ENCODE measurements around the gene MAGEA10. TPM values are rescaled to one million over a fixed set of nuclear protein-coding genes. Genes with fewer than 3 reads are reported as not detected.

MAGEA10 gene
- total RNA-seq, 2 donors from 2014 or later = not detected

- Histone ChIP-seq H3K4me1 (ENCODE audit: control insufficient read depth, insufficient read depth, low read length) (no peaks in the 10 kb centered on the region), H3K9ac (ENCODE audit: extremely low read depth, low read length, poor library complexity, severe bottlenecking) (no peak overlapping the region), H3K27ac (ENCODE audit: low read depth, low read length) (no peak overlapping the region), H3K4me3 (ENCODE audit: low read length) (no peak overlapping the region), H3K36me3 (ENCODE audit: control insufficient read depth, insufficient read depth, low read length) (no peaks in the 10 kb centered on the region), H3K9me3 (ENCODE audit: control insufficient read depth, low read length) (no peaks in the 10 kb centered on the region), H3K27me3 (ENCODE audit: control insufficient read depth, insufficient read depth, low read length, poor library complexity, severe bottlenecking) (no peaks in the 10 kb centered on the region)
- WGBS, 2 experiments (ENCODE audit: insufficient coverage in 1 of 2, insufficient read length in 1 of 2) = 87% methylated on average over 4 of the region's 4 CpGs; no CpG with 5 or more reads in 1 of the 2 experiments
- TF ChIP-seq, protein P1, sequence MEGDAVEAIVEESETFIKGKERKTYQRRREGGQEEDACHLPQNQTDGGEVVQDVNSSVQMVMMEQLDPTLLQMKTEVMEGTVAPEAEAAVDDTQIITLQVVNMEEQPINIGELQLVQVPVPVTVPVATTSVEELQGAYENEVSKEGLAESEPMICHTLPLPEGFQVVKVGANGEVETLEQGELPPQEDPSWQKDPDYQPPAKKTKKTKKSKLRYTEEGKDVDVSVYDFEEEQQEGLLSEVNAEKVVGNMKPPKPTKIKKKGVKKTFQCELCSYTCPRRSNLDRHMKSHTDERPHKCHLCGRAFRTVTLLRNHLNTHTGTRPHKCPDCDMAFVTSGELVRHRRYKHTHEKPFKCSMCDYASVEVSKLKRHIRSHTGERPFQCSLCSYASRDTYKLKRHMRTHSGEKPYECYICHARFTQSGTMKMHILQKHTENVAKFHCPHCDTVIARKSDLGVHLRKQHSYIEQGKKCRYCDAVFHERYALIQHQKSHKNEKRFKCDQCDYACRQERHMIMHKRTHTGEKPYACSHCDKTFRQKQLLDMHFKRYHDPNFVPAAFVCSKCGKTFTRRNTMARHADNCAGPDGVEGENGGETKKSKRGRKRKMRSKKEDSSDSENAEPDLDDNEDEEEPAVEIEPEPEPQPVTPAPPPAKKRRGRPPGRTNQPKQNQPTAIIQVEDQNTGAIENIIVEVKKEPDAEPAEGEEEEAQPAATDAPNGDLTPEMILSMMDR (conservative IDR thresholded peaks at IDR 0.05) = no peak
- Mint-ChIP-seq H3K36me3 (ENCODE audit: low read depth) (no peaks in the 10 kb centered on the region), H3K4me1 (peaks cover 4% of the 10 kb centered on the region), H3K27me3 (ENCODE audit: insufficient read depth) (no peaks in the 10 kb centered on the region), H3K27ac (no peak overlapping the region), H3K4me3 (no peak overlapping the region), H3K9me3 (peaks cover 50% of the 10 kb centered on the region)
- DNase-seq = no peak
Measured at GRCh38 chrX:152170621-152171020, 32.2 kb upstream of the MAGEA10 start.

- 89 to 100% methylated on average over 1 to 2 of the region's 2 CpGs for WGBS, 2 experiments (ENCODE audit: insufficient coverage in 1 of 2, insufficient read length in 1 of 2)
- no peak overlapping the region for H3K4me3 ChIP-seq (ENCODE audit: low read length)
- TF ChIP-seq, protein P1 (conservative IDR thresholded peaks at IDR 0.05) = no peak
- no peaks in the 10 kb centered on the region for H3K27me3 Mint-ChIP-seq (ENCODE audit: insufficient read depth)
- H3K9me3 Mint-ChIP-seq = peaks cover 56% of the 10 kb centered on the region
- no peak for DNase-seq
- no peaks in the 10 kb centered on the region for H3K9me3 ChIP-seq (ENCODE audit: control insufficient read depth, low read length)
- H3K4me3 Mint-ChIP-seq = no peak overlapping the region
- no peak overlapping the region for H3K27ac ChIP-seq (ENCODE audit: low read depth, low read length)
- no peaks in the 10 kb centered on the region for H3K36me3 Mint-ChIP-seq (ENCODE audit: low read depth)
- H3K4me1 ChIP-seq (ENCODE audit: control insufficient read depth, insufficient read depth, low read length) = no peaks in the 10 kb centered on the region
- no peak overlapping the region for H3K27ac Mint-ChIP-seq
- no peak overlapping the region for H3K9ac ChIP-seq (ENCODE audit: extremely low read depth, low read length, poor library complexity, severe bottlenecking)
- H3K4me1 Mint-ChIP-seq = peaks cover 3% of the 10 kb centered on the region
- H3K36me3 ChIP-seq (ENCODE audit: control insufficient read depth, insufficient read depth, low read length) = no peaks in the 10 kb centered on the region
- H3K27me3 ChIP-seq (ENCODE audit: control insufficient read depth, insufficient read depth, low read length, poor library complexity, severe bottlenecking) = no peaks in the 10 kb centered on the region
Measured at GRCh38 chrX:152165033-152165743, 26.8 kb upstream of the MAGEA10 start.

DNA sequence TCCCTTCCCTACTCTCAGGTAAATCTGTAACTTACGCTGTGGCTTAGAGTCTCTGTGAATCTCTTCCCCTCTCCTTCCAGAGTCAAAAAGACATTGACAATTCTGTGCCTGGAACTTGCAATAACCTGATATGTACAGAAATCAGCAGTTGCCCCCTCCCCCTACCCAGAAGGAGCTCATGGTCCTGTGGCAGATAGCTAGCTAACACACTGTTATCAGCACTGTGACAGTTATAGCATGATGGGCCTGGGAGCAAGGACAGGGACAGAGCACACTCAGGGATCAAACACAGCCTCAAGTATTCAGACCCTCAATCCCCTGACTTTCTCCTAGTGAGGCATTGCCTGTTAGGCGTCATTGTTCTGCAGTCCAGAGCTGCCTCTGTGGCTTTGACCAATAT is 18.7 kb upstream of the MAGEA10 start:
- Histone ChIP-seq H3K9ac (ENCODE audit: extremely low read depth, low read length, poor library complexity, severe bottlenecking) (no peak overlapping the region), H3K27me3 (ENCODE audit: control insufficient read depth, insufficient read depth, low read length, poor library complexity, severe bottlenecking) (no peaks in the 10 kb centered on the region), H3K4me3 (ENCODE audit: low read length) (no peak overlapping the region), H3K27ac (ENCODE audit: low read depth, low read length) (no peak overlapping the region), H3K9me3 (ENCODE audit: control insufficient read depth, low read length) (no peaks in the 10 kb centered on the region), H3K36me3 (ENCODE audit: control insufficient read depth, insufficient read depth, low read length) (no peaks in the 10 kb centered on the region), H3K4me1 (ENCODE audit: control insufficient read depth, insufficient read depth, low read length) (no peaks in the 10 kb centered on the region)
- Mint-ChIP-seq H3K36me3 (ENCODE audit: low read depth) (no peaks in the 10 kb centered on the region), H3K9me3 (peaks cover 63% of the 10 kb centered on the region), H3K27me3 (ENCODE audit: insufficient read depth) (no peaks in the 10 kb centered on the region), H3K4me1 (peaks cover 4% of the 10 kb centered on the region), H3K27ac (no peak overlapping the region), H3K4me3 (no peak overlapping the region)
- 89% methylated on average over 2 of the region's 2 CpGs; no CpG with 5 or more reads in 1 of the 2 experiments for WGBS, 2 experiments (ENCODE audit: insufficient coverage in 1 of 2, insufficient read length in 1 of 2)
- TF ChIP-seq, protein P1 (conservative IDR thresholded peaks at IDR 0.05) = no peak
- no peak for DNase-seq
